OCI-LY7 (cell line): ENCODE results near the gene BAIAP2L2. TPM values are rescaled to one million over a fixed set of nuclear protein-coding genes. Genes with fewer than 3 reads are reported as not detected.

ENCODE experiments used
- BruUV-seq: library from RNA; stranded (reverse); fragments of 400-500 nt; replicated peaks from 2 replicates; lab custom pipeline; 2021; lab: Mats Ljungman, UMichigan
- CTCF ChIA-PET: fragments of 300-600 bp; sonication (Branson Sonifier 250); formaldehyde crosslinking; loops from one replicate; lab custom pipeline; 2022; ENCODE audit warnings: antibody characterized with exemption; ENCODE audit not compliant: unreplicated experiment; lab: Charles Lee
- POLR2A ChIA-PET: fragments of 300-600 bp; sonication (Branson Sonifier 250); formaldehyde crosslinking; loops from one replicate; lab custom pipeline; 2022; ENCODE audit warnings: antibody characterized with exemption; lab: Charles Lee
- DNase-seq: peaks from one replicate; pipeline ENCODE4 v3.0.0-alpha.2; 2015; ENCODE audit warnings: low spot score
- H2AFZ ChIP-seq: fragments of 200-600 bp; sonication (generic), shearing (Covaris generic); 2 replicates; pipeline ENCODE4 v1.6.1; 2014; ENCODE audit warnings: mild to moderate bottlenecking, antibody characterized with exemption, low read length, moderate library complexity
- H3K27ac ChIP-seq: fragments of 200-600 bp; sonication (generic); 2 replicates; pipeline ENCODE4 v1.5.1; 2014; ENCODE audit warnings: mixed run types, low read depth, mild to moderate bottlenecking, moderate library complexity, low read length, inconsistent platforms; ENCODE audit not compliant: poor library complexity, severe bottlenecking
- H3K36me3 ChIP-seq: fragments of 200-600 bp; sonication (generic); 2 replicates; pipeline ENCODE4 v1.6.1; 2014; ENCODE audit warnings: mild to moderate bottlenecking, antibody characterized with exemption, low read length, moderate library complexity, mixed read lengths; ENCODE audit not compliant: insufficient read depth
- H3K4me1 ChIP-seq: fragments of 200-600 bp; sonication (generic); 2 replicates; pipeline ENCODE4 v1.5.1; 2014; ENCODE audit warnings: mild to moderate bottlenecking, low read length; ENCODE audit not compliant: insufficient read depth, poor library complexity, severe bottlenecking
- H3K4me2 ChIP-seq: fragments of 200-600 bp; sonication (generic); 2 replicates; pipeline ENCODE4 v1.6.1; 2014; ENCODE audit warnings: mild to moderate bottlenecking, low read length
- H3K4me3 ChIP-seq: fragments of 200-600 bp; sonication (generic); 2 replicates; pipeline ENCODE4 v1.5.1; 2014; ENCODE audit warnings: mild to moderate bottlenecking, low read depth, low read length; ENCODE audit not compliant: poor library complexity, severe bottlenecking
- H3K79me2 ChIP-seq: fragments of 200-600 bp; sonication (generic); 2 replicates; pipeline ENCODE4 v1.6.1; 2016; ENCODE audit warnings: low read depth, mild to moderate bottlenecking, low read length, moderate library complexity, mixed read lengths; ENCODE audit not compliant: insufficient read depth
- H3K9me2 ChIP-seq: fragments of 200-600 bp; sonication (generic); 2 replicates; pipeline ENCODE4 v1.6.1; 2016; ENCODE audit warnings: mild to moderate bottlenecking, low read length, mixed read lengths; ENCODE audit not compliant: insufficient read depth
- H3K9me3 ChIP-seq: fragments of 200-600 bp; sonication (generic); 2 replicates; pipeline ENCODE4 v1.6.1; 2014; ENCODE audit warnings: mild to moderate bottlenecking, mixed run types, low read length, mixed read lengths
- H4K20me1 ChIP-seq: fragments of 200-600 bp; sonication (generic); 2 replicates; pipeline ENCODE4 v1.6.1; 2014; ENCODE audit warnings: mild to moderate bottlenecking, antibody characterized with exemption, low read length, moderate library complexity, mixed read lengths; ENCODE audit not compliant: insufficient read depth
- CTCF ChIP-seq: fragments of 200-600 bp; sonication (generic); conservative IDR thresholded peaks from 2 replicates; pipeline ENCODE4 v1.5.1; 2014; ENCODE audit warnings: mild to moderate bottlenecking, antibody characterized with exemption, low read length, moderate library complexity, mixed read lengths
- EZH2phosphoT487 ChIP-seq: fragments of 200-600 bp; sonication (generic); IDR thresholded peaks from 2 replicates; pipeline ENCODE4 v1.6.1; 2018; ENCODE audit warnings: low read depth, borderline replicate concordance, mild to moderate bottlenecking, mixed run types, antibody characterized with exemption, low read length, moderate library complexity, mixed read lengths
- intact Hi-C: fragments of 100-400 bp; cut with micrococcal nuclease; formaldehyde crosslinking; loops from one replicate; pipeline ENCODE4 v1.10.0; 2022; ENCODE audit not compliant: unreplicated experiment
- total RNA-seq, 2 experiments: library from RNA; depleted of rRNA in 1 of 2; stranded (reverse); fragments of >200 nt in 1 of 2; shearing (Covaris generic) in 1 of 2; gene quantifications; 2 replicates each; pipeline ENCODE4 v1.2.3, GENCODE V29; 2014 to 2022

Gene BAIAP2L2
- total RNA-seq, 2 experiments from 2014 or later = 0.35 to 1.9 TPM

GRCh38 chr22:38067761-38068360 is 42.6 kb downstream of the BAIAP2L2 start:
- CTCF ChIA-PET = no interaction called here
- Histone ChIP-seq H3K9me2 (no peaks in the 10 kb centered on the region), H3K79me2 (no peaks in the 10 kb centered on the region), H3K27ac (no peak overlapping the region), H3K9me3 (no peaks in the 10 kb centered on the region), H2AFZ (no peak overlapping the region), H3K4me1 (no peaks in the 10 kb centered on the region), H3K4me3 (no peak overlapping the region), H4K20me1 (no peaks in the 10 kb centered on the region), H3K36me3 (no peaks in the 10 kb centered on the region), H3K4me2 (no peak overlapping the region)
- BruUV-seq = no TSS peak
- intact Hi-C loops = no loop called here
- POLR2A ChIA-PET = no interaction called here
- no peak for DNase-seq
- TF ChIP-seq CTCF (no peak), EZH2phosphoT487 (no peak)

- DNase-seq = no peak
- intact Hi-C loops = no loop called here
- Histone ChIP-seq H3K9me3 (no peaks in the 10 kb centered on the region), H4K20me1 (no peaks in the 10 kb centered on the region), H3K27ac (no peak overlapping the region), H3K4me2 (no peak overlapping the region), H3K36me3 (no peaks in the 10 kb centered on the region), H3K4me3 (no peak overlapping the region), H2AFZ (no peak overlapping the region), H3K9me2 (no peaks in the 10 kb centered on the region), H3K79me2 (no peaks in the 10 kb centered on the region), H3K4me1 (no peaks in the 10 kb centered on the region)
- ChIA-PET POLR2A (no interaction called here), CTCF (no interaction called here)
- TF ChIP-seq EZH2phosphoT487 (no peak), CTCF (no peak)
- no TSS peak for BruUV-seq
Observed at GRCh38 chr22:38067028-38067415, 43.5 kb downstream of the BAIAP2L2 start.

GRCh38 chr22:38066381-38067027 is 44.0 kb downstream of the BAIAP2L2 start:
- H3K4me1 ChIP-seq = no peaks in the 10 kb centered on the region
- intact Hi-C loops = no loop called here
- TF ChIP-seq EZH2phosphoT487 (no peak), CTCF (no peak)
- ChIA-PET CTCF (interaction anchor here (0.5 kb wide), 1 partner anchor 11 kb away, joined by 3 read pairs; no protein-coding TSS in a partner anchor), POLR2A (interaction anchor here (0.6 to 0.9 kb wide), 2 partner anchors 10 to 151 kb away, joined by 3 read pairs; partner anchors contain the start of gene PICK1)
- H3K27ac ChIP-seq = no peak overlapping the region
- H3K79me2 ChIP-seq = no peaks in the 10 kb centered on the region
- H3K9me2 ChIP-seq = no peaks in the 10 kb centered on the region
- no peak overlapping the region for H3K4me3 ChIP-seq
- H4K20me1 ChIP-seq = no peaks in the 10 kb centered on the region
- H2AFZ ChIP-seq = no peak overlapping the region
- no TSS peak for BruUV-seq
- no peaks in the 10 kb centered on the region for H3K9me3 ChIP-seq
- no peak for DNase-seq
- no peak overlapping the region for H3K4me2 ChIP-seq
- H3K36me3 ChIP-seq = no peaks in the 10 kb centered on the region
